H9 (cell line): ENCODE results near the gene ATG13. TPM values are rescaled to one million over a fixed set of nuclear protein-coding genes. Genes with fewer than 3 reads are reported as not detected.

ENCODE experiments used
- DNase-seq: peaks from one replicate; pipeline ENCODE4 v3.0.0-alpha.2; 2017
- H2AFZ ChIP-seq: one replicate; pipeline ENCODE4 v1.6.1; 2013; ENCODE audit warnings: mild to moderate bottlenecking, low read length, control low read depth, moderate library complexity
- H2AK5ac ChIP-seq: 2 replicates; pipeline ENCODE4 v1.6.1; 2013; ENCODE audit warnings: low read length, control low read depth, mixed read lengths; ENCODE audit not compliant: insufficient read length
- H2BK120ac ChIP-seq: one replicate; pipeline ENCODE4 v1.6.1; 2013; ENCODE audit warnings: low read depth, mild to moderate bottlenecking, low read length, control low read depth, inconsistent platforms; ENCODE audit not compliant: poor library complexity, severe bottlenecking
- H2BK12ac ChIP-seq: 2 replicates; pipeline ENCODE4 v1.6.1; 2013; ENCODE audit warnings: low read length, control low read depth, mixed read lengths, low read depth; ENCODE audit not compliant: insufficient read length
- H2BK15ac ChIP-seq: 2 replicates; pipeline ENCODE4 v1.6.1; 2013; ENCODE audit warnings: low read depth, low read length, control low read depth
- H2BK20ac ChIP-seq: one replicate; pipeline ENCODE4 v1.6.1; 2013; ENCODE audit warnings: low read depth, mild to moderate bottlenecking, low read length, control low read depth, inconsistent platforms; ENCODE audit not compliant: poor library complexity, severe bottlenecking
- H2BK5ac ChIP-seq: 2 replicates; pipeline ENCODE4 v1.6.1; 2013; ENCODE audit warnings: low read length, control low read depth, mixed read lengths; ENCODE audit not compliant: insufficient read length
- H3K14ac ChIP-seq: 2 replicates; pipeline ENCODE4 v1.6.1; 2013; ENCODE audit warnings: low read length, control low read depth; ENCODE audit not compliant: insufficient read depth
- H3K18ac ChIP-seq: 2 replicates; pipeline ENCODE4 v1.6.1; 2013; ENCODE audit warnings: low read depth, mild to moderate bottlenecking, mixed read lengths, low read length, control low read depth; ENCODE audit not compliant: insufficient read length
- H3K23ac ChIP-seq: 2 replicates; pipeline ENCODE4 v1.6.1; 2013; ENCODE audit warnings: low read length, control low read depth, mixed read lengths, low read depth; ENCODE audit not compliant: insufficient read length
- H3K23me2 ChIP-seq: 2 replicates; pipeline ENCODE4 v1.6.1; 2013; ENCODE audit warnings: low read depth, mild to moderate bottlenecking, mixed read lengths, low read length, control low read depth; ENCODE audit not compliant: insufficient read length, poor library complexity, severe bottlenecking
- H3K27ac ChIP-seq: 2 replicates; pipeline ENCODE4 v1.5.1; 2013; ENCODE audit warnings: low read length, control low read depth, mixed read lengths, low read depth; ENCODE audit not compliant: insufficient read length
- H3K27me3 ChIP-seq: 2 replicates; pipeline ENCODE4 v1.6.1; 2013; ENCODE audit warnings: low read length, control low read depth, inconsistent platforms; ENCODE audit not compliant: insufficient read depth
- H3K4ac ChIP-seq: 2 replicates; pipeline ENCODE4 v1.6.1; 2013; ENCODE audit warnings: low read depth, mild to moderate bottlenecking, control low read depth, inconsistent platforms, low read length, moderate library complexity
- H3K4me1 ChIP-seq: 2 replicates; pipeline ENCODE4 v1.6.1; 2013; ENCODE audit warnings: low read length, control low read depth, inconsistent platforms; ENCODE audit not compliant: insufficient read depth
- H3K4me2 ChIP-seq: 2 replicates; pipeline ENCODE4 v1.6.1; 2013; ENCODE audit warnings: low read length, control low read depth, mixed read lengths; ENCODE audit not compliant: insufficient read length, insufficient read depth
- H3K56ac ChIP-seq: 2 replicates; pipeline ENCODE4 v1.6.1; 2013; ENCODE audit warnings: low read depth, mild to moderate bottlenecking, mixed read lengths, low read length, control low read depth; ENCODE audit not compliant: insufficient read length
- H3K79me1 ChIP-seq: 2 replicates; pipeline ENCODE4 v1.6.1; 2013; ENCODE audit warnings: low read depth, mild to moderate bottlenecking, moderate library complexity, low read length, control low read depth, inconsistent platforms; ENCODE audit not compliant: insufficient read depth, poor library complexity, severe bottlenecking
- H3K79me2 ChIP-seq: 2 replicates; pipeline ENCODE4 v1.6.1; 2013; ENCODE audit warnings: low read length, control low read depth, inconsistent platforms; ENCODE audit not compliant: insufficient read depth
- H3K9ac ChIP-seq: 2 replicates; pipeline ENCODE4 v1.6.1; 2013; ENCODE audit warnings: low read length, control low read depth, mixed read lengths; ENCODE audit not compliant: insufficient read length; ENCODE audit errors: extremely low read depth
- H3K9me3 ChIP-seq: one replicate; pipeline ENCODE4 v1.6.1; 2013; ENCODE audit warnings: low read depth, low read length, inconsistent platforms; ENCODE audit not compliant: control insufficient read depth
- H3T11ph ChIP-seq: one replicate; pipeline ENCODE4 v1.6.1; 2013; ENCODE audit warnings: mild to moderate bottlenecking, low read length, control low read depth, inconsistent platforms
- H4K20me1 ChIP-seq: one replicate; pipeline ENCODE4 v1.6.1; 2013; ENCODE audit not compliant: control insufficient read depth, insufficient read length, insufficient read depth
- H4K5ac ChIP-seq: 2 replicates; pipeline ENCODE4 v1.6.1; 2013; ENCODE audit warnings: low read depth, mild to moderate bottlenecking, mixed read lengths, low read length, control low read depth; ENCODE audit not compliant: insufficient read length
- H4K8ac ChIP-seq: replicated peaks from 2 replicates; pipeline ENCODE4 v1.6.1; 2013; ENCODE audit warnings: low read length, control low read depth, mixed read lengths, low read depth; ENCODE audit not compliant: insufficient read length
- H4K91ac ChIP-seq: 2 replicates; pipeline ENCODE4 v1.6.1; 2013; ENCODE audit warnings: low read depth, mild to moderate bottlenecking, moderate library complexity, mixed read lengths, low read length, control low read depth; ENCODE audit not compliant: insufficient read length
- H3K27ac Mint-ChIP-seq, 3 experiments: 2 replicates in 2 of 3; 3 replicates in 1 of 3; pipeline ENCODE4 v1.8.0; 2020 to 2021; ENCODE audit warnings: mixed read lengths in 3 of 3, mild to moderate bottlenecking in 1 of 3, moderate library complexity in 1 of 3
- H3K27me3 Mint-ChIP-seq: 2 replicates; pipeline ENCODE4 v1.8.0; 2021; ENCODE audit warnings: low read depth, mild to moderate bottlenecking, moderate library complexity, mixed read lengths
- H3K36me3 Mint-ChIP-seq, 3 experiments: 2 replicates in 2 of 3; 3 replicates in 1 of 3; pipeline ENCODE4 v1.8.0; 2020 to 2021; ENCODE audit warnings: low read depth in 3 of 3, mixed read lengths in 3 of 3; ENCODE audit not compliant: insufficient read depth in 1 of 3
- H3K4me1 Mint-ChIP-seq, 2 experiments: 2 replicates each; pipeline ENCODE4 v1.8.0; 2020; ENCODE audit warnings: mixed read lengths in 2 of 2
- H3K4me3 Mint-ChIP-seq, 2 experiments: 2 replicates in 1 of 2; 3 replicates in 1 of 2; pipeline ENCODE4 v1.8.0; 2020 to 2021; ENCODE audit warnings: mild to moderate bottlenecking in 2 of 2, mixed read lengths in 2 of 2, moderate library complexity in 1 of 2
- H3K9me3 Mint-ChIP-seq, 2 experiments: 2 replicates in 1 of 2; 3 replicates in 1 of 2; pipeline ENCODE4 v1.8.0; 2020; ENCODE audit warnings: mild to moderate bottlenecking in 2 of 2, mixed read lengths in 2 of 2, moderate library complexity in 1 of 2
- CTCF ChIP-seq: fragments of 200-600 bp; sonication (generic); conservative IDR thresholded peaks from 3 replicates; pipeline ENCODE4 v1.8.0; 2021; ENCODE audit warnings: antibody characterized with exemption, mild to moderate bottlenecking
- WGBS: extraction: QIAGEN DNeasy Blood & Tissue Kit; methylation state at CpG from one replicate; pipeline ENCODE4 v1.1.7; 2013; ENCODE audit warnings: missing lambda C conversion rate, low lambda C conversion rate, mixed read lengths; ENCODE audit not compliant: insufficient read length; ENCODE audit errors: extremely low coverage; 5-methylcytosine and 5-hydroxymethylcytosine counted together
- total RNA-seq: library from RNA; stranded (reverse); gene quantifications from 2 replicates; pipeline ENCODE4 v1.2.1, GENCODE V29; 2021

The ATG13 gene
- total RNA-seq, 1 experiment from 2014 or later, result 79.1 TPM

- no peak overlapping the region for H3K27ac Mint-ChIP-seq
- Histone ChIP-seq H3T11ph (no peak overlapping the region), H3K14ac (no peak overlapping the region), H3K4ac (no peak overlapping the region), H3K27me3 (no peaks in the 10 kb centered on the region), H3K23me2 (no peaks in the 10 kb centered on the region), H3K27ac (no peak overlapping the region), H2BK20ac (no peak overlapping the region), H2BK12ac (no peak overlapping the region), H3K79me1 (no peaks in the 10 kb centered on the region), H2BK120ac (no peak overlapping the region), H3K18ac (no peak overlapping the region), H4K8ac (no peak overlapping the region), H3K4me1 (no peaks in the 10 kb centered on the region), H3K23ac (no peak overlapping the region), H3K9ac (no peak overlapping the region), H2AFZ (no peak overlapping the region), H3K4me2 (no peak overlapping the region), H3K9me3 (no peaks in the 10 kb centered on the region), H3K56ac (no peak overlapping the region), H3K79me2 (no peaks in the 10 kb centered on the region), H4K91ac (no peak overlapping the region), H2BK5ac (no peak overlapping the region), H2AK5ac (no peak overlapping the region), H4K20me1 (no peaks in the 10 kb centered on the region), H4K5ac (no peak overlapping the region), H2BK15ac (no peak overlapping the region)
- no peak for DNase-seq
- peaks cover 0 to 3% of the 10 kb centered on the region in 2 experiments; a peak in 1 of 4 replicates for H3K4me1 Mint-ChIP-seq
- H3K27me3 Mint-ChIP-seq, result no peaks in the 10 kb centered on the region
- no peaks in the 10 kb centered on the region for H3K36me3 Mint-ChIP-seq
- no peak overlapping the region for H3K4me3 Mint-ChIP-seq
- WGBS, result no CpG with 5 or more reads among the region's 11 CpGs
- H3K9me3 Mint-ChIP-seq, result no peaks in the 10 kb centered on the region
- TF ChIP-seq CTCF, result no peak
Observed at GRCh38 chr11:46718155-46719019, 101.0 kb downstream of the ATG13 start.
